GM12878 (cell line): Measurements from ENCODE around the gene KPNA3. TPM values are rescaled to one million over a fixed set of nuclear protein-coding genes. Genes with fewer than 3 reads are reported as not detected.

Experiments used
- polyA plus RNA-seq, 11 experiments: library from polyadenylated mRNA; depleted of rRNA in 4 of 11; unstranded in 6 of 11; stranded (reverse) in 5 of 11; fragments of >200 nt; fragmentation: Nextera tagmentation in 4 of 11; fragmentation: Illumina TruSeq in 1 of 11; extraction: Ambion mirVana in 4 of 11; extraction: Trizol in 1 of 11; gene quantifications; 1 replicate in 1 of 11; 2 replicates in 10 of 11; pipeline versions ENCODE4 v1.2.1 to v1.2.3, GENCODE V29; 2011 to 2016; ENCODE audit warnings: inconsistent platforms in 2 of 11, missing spikeins in 2 of 11, low read depth in 1 of 11
- total RNA-seq, 4 experiments: library from RNA; depleted of rRNA in 3 of 4; stranded (reverse); fragments of >200 nt in 3 of 4; fragmentation: Illumina TruSeq in 1 of 4; extraction: Trizol in 1 of 4; gene quantifications; 2 replicates each; pipeline versions ENCODE4 v1.2.1 to v1.2.3, GENCODE V29; 2013 to 2021
- TF ChIP-seq, protein P1 (sequence below): fragments of 450-650 bp; conservative IDR thresholded peaks from 2 replicates; pipeline ENCODE4 v1.6.1; 2017; ENCODE audit warnings: mild to moderate bottlenecking, moderate library complexity
- TF ChIP-seq, protein P2 (sequence below): fragments of 450-650 bp; IDR thresholded peaks from 2 replicates; pipeline ENCODE4 v1.6.1; 2017; ENCODE audit warnings: borderline replicate concordance

The KPNA3 gene
- total and polyA plus RNA-seq, 10 of the 15 experiments (the other 5 are each of a cell fraction or from before 2014, with no cell fraction given): 23.3 to 50.5 (median 31.1) TPM

DNA sequence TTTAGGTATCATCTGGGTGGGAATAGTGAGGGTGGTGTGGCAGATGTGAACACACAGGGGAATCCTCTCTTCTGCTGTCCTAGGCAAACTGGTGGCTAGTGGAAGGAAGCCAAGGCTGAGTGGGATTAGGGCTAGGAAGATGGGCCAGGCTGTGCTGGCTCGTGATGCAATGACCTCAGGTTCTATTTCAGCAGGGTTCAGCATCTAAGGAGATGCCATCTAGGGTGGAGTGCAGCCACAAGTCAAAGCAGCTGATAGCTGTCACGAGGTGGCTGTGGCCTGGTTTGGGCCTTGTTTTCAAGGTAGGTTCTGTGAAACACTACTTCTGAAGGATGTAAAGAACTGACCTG, 142.5 kb downstream of the KPNA3 start (continued):
- TF ChIP-seq, protein P1, sequence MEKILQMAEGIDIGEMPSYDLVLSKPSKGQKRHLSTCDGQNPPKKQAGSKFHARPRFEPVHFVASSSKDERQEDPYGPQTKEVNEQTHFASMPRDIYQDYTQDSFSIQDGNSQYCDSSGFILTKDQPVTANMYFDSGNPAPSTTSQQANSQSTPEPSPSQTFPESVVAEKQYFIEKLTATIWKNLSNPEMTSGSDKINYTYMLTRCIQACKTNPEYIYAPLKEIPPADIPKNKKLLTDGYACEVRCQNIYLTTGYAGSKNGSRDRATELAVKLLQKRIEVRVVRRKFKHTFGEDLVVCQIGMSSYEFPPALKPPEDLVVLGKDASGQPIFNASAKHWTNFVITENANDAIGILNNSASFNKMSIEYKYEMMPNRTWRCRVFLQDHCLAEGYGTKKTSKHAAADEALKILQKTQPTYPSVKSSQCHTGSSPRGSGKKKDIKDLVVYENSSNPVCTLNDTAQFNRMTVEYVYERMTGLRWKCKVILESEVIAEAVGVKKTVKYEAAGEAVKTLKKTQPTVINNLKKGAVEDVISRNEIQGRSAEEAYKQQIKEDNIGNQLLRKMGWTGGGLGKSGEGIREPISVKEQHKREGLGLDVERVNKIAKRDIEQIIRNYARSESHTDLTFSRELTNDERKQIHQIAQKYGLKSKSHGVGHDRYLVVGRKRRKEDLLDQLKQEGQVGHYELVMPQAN: no peak
- TF ChIP-seq, protein P2, sequence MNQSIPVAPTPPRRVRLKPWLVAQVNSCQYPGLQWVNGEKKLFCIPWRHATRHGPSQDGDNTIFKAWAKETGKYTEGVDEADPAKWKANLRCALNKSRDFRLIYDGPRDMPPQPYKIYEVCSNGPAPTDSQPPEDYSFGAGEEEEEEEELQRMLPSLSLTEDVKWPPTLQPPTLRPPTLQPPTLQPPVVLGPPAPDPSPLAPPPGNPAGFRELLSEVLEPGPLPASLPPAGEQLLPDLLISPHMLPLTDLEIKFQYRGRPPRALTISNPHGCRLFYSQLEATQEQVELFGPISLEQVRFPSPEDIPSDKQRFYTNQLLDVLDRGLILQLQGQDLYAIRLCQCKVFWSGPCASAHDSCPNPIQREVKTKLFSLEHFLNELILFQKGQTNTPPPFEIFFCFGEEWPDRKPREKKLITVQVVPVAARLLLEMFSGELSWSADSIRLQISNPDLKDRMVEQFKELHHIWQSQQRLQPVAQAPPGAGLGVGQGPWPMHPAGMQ: no peak
- TF ChIP-seq, all 136 proteins: peak for 0

Other genes with a start within 250 kb of the KPNA3 start
- gene RCBTB1, start 207.1 kb downstream of the KPNA3 start, total RNA-seq (2014; rRNA removed): 7.5 and 9.4 TPM in 2 replicates
- gene RCBTB1, start 207.1 kb downstream of the KPNA3 start, total RNA-seq (2014; rRNA removed; fragmentation: Illumina TruSeq; extraction: Trizol): 11.4 and 11.7 TPM in 2 replicates
- 10.6 and 12.3 TPM in 2 replicates for gene RCBTB1, start 207.1 kb downstream of the KPNA3 start, total RNA-seq (2021)
- gene RCBTB1, start 207.1 kb downstream of the KPNA3 start, polyA plus RNA-seq (2011; rRNA removed): 11.4 and 13.9 TPM in 2 replicates
- 13.5 and 16.6 TPM in 2 replicates for gene RCBTB1, start 207.1 kb downstream of the KPNA3 start, polyA plus RNA-seq (2014; fragmentation: Illumina TruSeq; extraction: Trizol)
- gene RCBTB1, start 207.1 kb downstream of the KPNA3 start, polyA plus RNA-seq (2014; fragmentation: Nextera tagmentation; extraction: Ambion mirVana): 1 to 10 TPM; 5.1 to 5.7 TPM
- gene RCBTB1, start 207.1 kb downstream of the KPNA3 start, polyA plus RNA-seq (2014; rRNA removed): 8.6 and 11.1 TPM in 2 replicates
- gene RCBTB1, start 207.1 kb downstream of the KPNA3 start, polyA plus RNA-seq (2016; fragmentation: Nextera tagmentation; extraction: Ambion mirVana): 10 to 100 TPM; 11.1 to 11.3 TPM
- gene ARL11, start 164.2 kb downstream of the KPNA3 start, total RNA-seq (2014; rRNA removed): 3.8 and 4.1 TPM in 2 replicates
- 5.9 TPM in 2 replicates for gene ARL11, start 164.2 kb downstream of the KPNA3 start, total RNA-seq (2014; rRNA removed; fragmentation: Illumina TruSeq; extraction: Trizol)
- gene ARL11, start 164.2 kb downstream of the KPNA3 start, total RNA-seq (2021): 5.3 and 5.6 TPM in 2 replicates
- 1.6 and 2.3 TPM in 2 replicates for gene ARL11, start 164.2 kb downstream of the KPNA3 start, polyA plus RNA-seq (2011; rRNA removed)
- 4.3 and 4.8 TPM in 2 replicates for gene ARL11, start 164.2 kb downstream of the KPNA3 start, polyA plus RNA-seq (2014; fragmentation: Illumina TruSeq; extraction: Trizol)
- 1 to 10 TPM; 2.0 to 2.6 TPM for gene ARL11, start 164.2 kb downstream of the KPNA3 start, polyA plus RNA-seq (2014; fragmentation: Nextera tagmentation; extraction: Ambion mirVana)
- 7.2 and 7.4 TPM in 2 replicates for gene ARL11, start 164.2 kb downstream of the KPNA3 start, polyA plus RNA-seq (2014; rRNA removed)
- gene ARL11, start 164.2 kb downstream of the KPNA3 start, polyA plus RNA-seq (2016; fragmentation: Nextera tagmentation; extraction: Ambion mirVana): 1 to 10 TPM; 4.0 to 5.3 TPM
- gene EBPL, start 101.2 kb downstream of the KPNA3 start, total RNA-seq (2014; rRNA removed): 56.5 and 57.4 TPM in 2 replicates
- gene EBPL, start 101.2 kb downstream of the KPNA3 start, total RNA-seq (2014; rRNA removed; fragmentation: Illumina TruSeq; extraction: Trizol): 35.1 and 35.8 TPM in 2 replicates
- gene EBPL, start 101.2 kb downstream of the KPNA3 start, total RNA-seq (2021): 42.4 and 43.0 TPM in 2 replicates
- gene EBPL, start 101.2 kb downstream of the KPNA3 start, polyA plus RNA-seq (2011; rRNA removed): 44.5 and 61.5 TPM in 2 replicates
- gene EBPL, start 101.2 kb downstream of the KPNA3 start, polyA plus RNA-seq (2014; fragmentation: Illumina TruSeq; extraction: Trizol): 39.8 and 41.9 TPM in 2 replicates
- 10 to 100 TPM in 1 of 2 experiments, 1 to 10 TPM in 1; 6.2 to 16.7 TPM for gene EBPL, start 101.2 kb downstream of the KPNA3 start, polyA plus RNA-seq (2014; fragmentation: Nextera tagmentation; extraction: Ambion mirVana)
- gene EBPL, start 101.2 kb downstream of the KPNA3 start, polyA plus RNA-seq (2014; rRNA removed): 59.3 and 72.8 TPM in 2 replicates
- 10 to 100 TPM; 52.5 to 67.6 TPM for gene EBPL, start 101.2 kb downstream of the KPNA3 start, polyA plus RNA-seq (2016; fragmentation: Nextera tagmentation; extraction: Ambion mirVana)
- gene SPRYD7, start 143.7 kb upstream of the KPNA3 start, total RNA-seq (2014; rRNA removed): 8.2 and 11.0 TPM in 2 replicates
- 7.2 and 8.9 TPM in 2 replicates for gene SPRYD7, start 143.7 kb upstream of the KPNA3 start, total RNA-seq (2014; rRNA removed; fragmentation: Illumina TruSeq; extraction: Trizol)
- 8.1 and 8.5 TPM in 2 replicates for gene SPRYD7, start 143.7 kb upstream of the KPNA3 start, total RNA-seq (2021)
- gene SPRYD7, start 143.7 kb upstream of the KPNA3 start, polyA plus RNA-seq (2011; rRNA removed): 5.3 and 5.8 TPM in 2 replicates
- gene SPRYD7, start 143.7 kb upstream of the KPNA3 start, polyA plus RNA-seq (2014; fragmentation: Illumina TruSeq; extraction: Trizol): 10.3 and 11.5 TPM in 2 replicates
- 10 to 100 TPM; 12.9 to 13.0 TPM for gene SPRYD7, start 143.7 kb upstream of the KPNA3 start, polyA plus RNA-seq (2014; fragmentation: Nextera tagmentation; extraction: Ambion mirVana)
- gene SPRYD7, start 143.7 kb upstream of the KPNA3 start, polyA plus RNA-seq (2014; rRNA removed): 6.6 and 7.4 TPM in 2 replicates
- 10 to 100 TPM; 17.3 to 18.7 TPM for gene SPRYD7, start 143.7 kb upstream of the KPNA3 start, polyA plus RNA-seq (2016; fragmentation: Nextera tagmentation; extraction: Ambion mirVana)
- 15.4 and 18.6 TPM in 2 replicates for gene TRIM13, start 204.4 kb upstream of the KPNA3 start, total RNA-seq (2014; rRNA removed)
- 18.9 and 20.6 TPM in 2 replicates for gene TRIM13, start 204.4 kb upstream of the KPNA3 start, total RNA-seq (2014; rRNA removed; fragmentation: Illumina TruSeq; extraction: Trizol)
- gene TRIM13, start 204.4 kb upstream of the KPNA3 start, total RNA-seq (2021): 20.1 and 21.2 TPM in 2 replicates
- gene TRIM13, start 204.4 kb upstream of the KPNA3 start, polyA plus RNA-seq (2011; rRNA removed): 22.7 and 34.0 TPM in 2 replicates
- gene TRIM13, start 204.4 kb upstream of the KPNA3 start, polyA plus RNA-seq (2014; fragmentation: Illumina TruSeq; extraction: Trizol): 24.2 and 24.8 TPM in 2 replicates
- 10 to 100 TPM; 25.7 to 33.8 TPM for gene TRIM13, start 204.4 kb upstream of the KPNA3 start, polyA plus RNA-seq (2014; fragmentation: Nextera tagmentation; extraction: Ambion mirVana)
- gene TRIM13, start 204.4 kb upstream of the KPNA3 start, polyA plus RNA-seq (2014; rRNA removed): 14.7 and 17.0 TPM in 2 replicates
- 10 to 100 TPM; 20.7 to 20.8 TPM for gene TRIM13, start 204.4 kb upstream of the KPNA3 start, polyA plus RNA-seq (2016; fragmentation: Nextera tagmentation; extraction: Ambion mirVana)
- gene KCNRG, start 222.8 kb upstream of the KPNA3 start, total RNA-seq (2014; rRNA removed): 0.62 and 1.6 TPM in 2 replicates
- gene KCNRG, start 222.8 kb upstream of the KPNA3 start, total RNA-seq (2014; rRNA removed; fragmentation: Illumina TruSeq; extraction: Trizol): 1.4 and 1.6 TPM in 2 replicates
- 0.27 and 0.44 TPM in 2 replicates for gene KCNRG, start 222.8 kb upstream of the KPNA3 start, total RNA-seq (2021)
- gene KCNRG, start 222.8 kb upstream of the KPNA3 start, polyA plus RNA-seq (2011; rRNA removed): 1.2 and 1.5 TPM in 2 replicates
- gene KCNRG, start 222.8 kb upstream of the KPNA3 start, polyA plus RNA-seq (2014; fragmentation: Illumina TruSeq; extraction: Trizol): 1.0 and 2.1 TPM in 2 replicates
- gene KCNRG, start 222.8 kb upstream of the KPNA3 start, polyA plus RNA-seq (2014; fragmentation: Nextera tagmentation; extraction: Ambion mirVana): under 1 TPM; 0.45 to 0.53 TPM
- gene KCNRG, start 222.8 kb upstream of the KPNA3 start, polyA plus RNA-seq (2014; rRNA removed): 1.1 and 1.4 TPM in 2 replicates
- under 1 TPM; 0.37 to 0.40 TPM for gene KCNRG, start 222.8 kb upstream of the KPNA3 start, polyA plus RNA-seq (2016; fragmentation: Nextera tagmentation; extraction: Ambion mirVana)